Measurements from ENCODE around the gene MYLK.
"Not testable (repeated sequence)": the region's sequence is repeated elsewhere in the genome, so short reads cannot be mapped to it uniquely, and the experiment has no call there.

Gene MYLK

GRCh38 chr3:123744064-123744463 lies 140.1 kb downstream of the MYLK start:
- DNase-seq: no peak

- no peak for DNase-seq
Measured at GRCh38 chr3:123743121-123743520, 141.0 kb downstream of the MYLK start.

- peak in 1 of 2 donors; percentile 64 for DNase-seq
Measured at GRCh38 chr3:123741041-123741511, 143.1 kb downstream of the MYLK start.

- DNase-seq: no peak
Measured at GRCh38 chr3:123740391-123740822, 143.7 kb downstream of the MYLK start.

GRCh38 chr3:123739754-123740153 lies 144.4 kb downstream of the MYLK start:
- DNase-seq: peak in 1 of 2 donors; percentile 21

GRCh38 chr3:123739106-123739505 lies 145.0 kb downstream of the MYLK start:
- DNase-seq: no peak

GRCh38 chr3:123738522-123738921 lies 145.6 kb downstream of the MYLK start:
- not testable (repeated sequence) for DNase-seq

- no peak for DNase-seq
Measured at GRCh38 chr3:123737168-123737567, 147.0 kb downstream of the MYLK start.

GRCh38 chr3:123735456-123735855 lies 148.7 kb downstream of the MYLK start:
- no peak for DNase-seq

- no peak for DNase-seq
Measured at GRCh38 chr3:123734527-123734902, 149.6 kb downstream of the MYLK start.

GRCh38 chr3:123733805-123734526 lies 150.2 kb downstream of the MYLK start:
- no peak for DNase-seq

- no peak for DNase-seq
Measured at GRCh38 chr3:123733341-123733740, 150.8 kb downstream of the MYLK start.

GRCh38 chr3:123732447-123732846 lies 151.7 kb downstream of the MYLK start:
- DNase-seq: no peak

GRCh38 chr3:123730829-123731228 lies 153.3 kb downstream of the MYLK start:
- DNase-seq: no peak

GRCh38 chr3:123728991-123729390 lies 155.1 kb downstream of the MYLK start:
- no peak for DNase-seq

- DNase-seq: no peak
Measured at GRCh38 chr3:123728014-123728413, 156.1 kb downstream of the MYLK start.

GRCh38 chr3:123725652-123726400 lies 158.3 kb downstream of the MYLK start:
- DNase-seq: no peak

- DNase-seq: no peak
Measured at GRCh38 chr3:123724306-123724705, 159.8 kb downstream of the MYLK start.

- peak; percentile 59 to 91 for DNase-seq
Measured at GRCh38 chr3:123723522-123724168, 160.5 kb downstream of the MYLK start.

- DNase-seq: no peak
Measured at GRCh38 chr3:123723070-123723469, 161.1 kb downstream of the MYLK start.

GRCh38 chr3:123722456-123722855 lies 161.7 kb downstream of the MYLK start:
- DNase-seq: no peak

- DNase-seq: no peak
Measured at GRCh38 chr3:123722021-123722420, 162.1 kb downstream of the MYLK start.

- not testable (repeated sequence) for DNase-seq
Measured at GRCh38 chr3:123721095-123721689, 162.9 kb downstream of the MYLK start.
